Liver (tissue), 3 donors: Measurements from ENCODE around the gene ACYP2.

Experiments
- EGR1 ChIP-seq, 2 donors: IDR thresholded peaks; 2 replicates each; pipeline ENCODE4 v1.6.1; 2016 to 2018; ENCODE audit warnings: antibody characterized with exemption in 2 of 2, low read depth in 2 of 2
- GABPA ChIP-seq, 2 donors: IDR thresholded peaks in 1 of 2; conservative IDR thresholded peaks in 1 of 2; 2 replicates each; pipeline ENCODE4 v1.6.1; 2016; ENCODE audit warnings: antibody characterized with exemption in 2 of 2, mild to moderate bottlenecking in 1 of 2, moderate library complexity in 1 of 2
- HNF4G ChIP-seq: IDR thresholded peaks from 2 replicates; pipeline ENCODE4 v1.6.1; 2016; ENCODE audit warnings: antibody characterized with exemption
- JUND ChIP-seq, 2 donors: IDR thresholded peaks; 2 replicates each; pipeline ENCODE4 v1.6.1; 2016; ENCODE audit warnings: antibody characterized with exemption in 2 of 2
- NR2F2 ChIP-seq: IDR thresholded peaks from 2 replicates; pipeline ENCODE4 v1.6.1; 2016; ENCODE audit warnings: antibody characterized with exemption
- RAD21 ChIP-seq, 2 donors: IDR thresholded peaks; 2 replicates each; pipeline ENCODE4 v1.6.1; 2016; ENCODE audit warnings: antibody characterized with exemption in 2 of 2, mild to moderate bottlenecking in 2 of 2
- RXRA ChIP-seq, 2 donors: IDR thresholded peaks; 2 replicates each; pipeline ENCODE4 v1.6.1; 2017 to 2018; ENCODE audit warnings: antibody characterized with exemption in 2 of 2, mild to moderate bottlenecking in 1 of 2
- TAF1 ChIP-seq: conservative IDR thresholded peaks from 2 replicates; pipeline ENCODE4 v1.6.1; 2016; ENCODE audit warnings: antibody characterized with exemption, mild to moderate bottlenecking
- YY1 ChIP-seq: IDR thresholded peaks from 2 replicates; pipeline ENCODE4 v1.6.1; 2016; ENCODE audit warnings: antibody characterized with exemption, mild to moderate bottlenecking
- TF ChIP-seq, protein P1 (sequence below): fragments of 150-350 bp; IDR thresholded peaks from 2 replicates; pipeline ENCODE4 v1.5.1; 2017; ENCODE audit warnings: improper control_type of control experiment, low read depth, low read length; ENCODE audit not compliant: missing input control
- TF ChIP-seq, protein P2 (sequence below): IDR thresholded peaks from 2 replicates; pipeline ENCODE4 v1.6.1; 2016; ENCODE audit warnings: antibody characterized with exemption
- TF ChIP-seq, protein P3 (sequence below): IDR thresholded peaks from 2 replicates; pipeline ENCODE4 v1.6.1; 2016; ENCODE audit warnings: antibody characterized with exemption
- TF ChIP-seq, protein P4 (sequence below): IDR thresholded peaks from 2 replicates; pipeline ENCODE4 v1.6.1; 2016; ENCODE audit warnings: antibody characterized with exemption, mild to moderate bottlenecking
- TF ChIP-seq, protein P5 (sequence below): IDR thresholded peaks from 2 replicates; pipeline ENCODE4 v1.6.1; 2016; ENCODE audit warnings: antibody characterized with exemption
- donor health status: healthy.
- donor health status: healthy.

DNA sequence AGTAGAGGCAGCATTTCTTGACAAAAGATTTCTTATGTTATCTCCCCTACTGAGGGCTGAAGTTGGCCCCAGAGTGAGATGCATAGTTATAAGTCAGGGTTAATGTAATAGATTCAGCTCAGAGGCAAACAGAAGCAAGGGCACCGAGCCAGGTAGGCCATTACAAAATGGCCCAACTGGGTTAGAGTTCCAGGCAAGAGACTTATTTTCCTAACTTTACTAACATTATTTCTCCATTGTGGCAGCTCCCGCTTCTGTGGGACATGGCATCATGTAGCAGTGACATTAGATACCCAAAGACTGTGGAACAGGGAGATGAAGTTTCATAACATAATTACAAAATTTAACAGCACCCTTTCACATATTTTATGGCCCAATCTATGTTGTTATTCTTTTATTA is 113.5 kb downstream of the ACYP2 start:
- no peak for TF ChIP-seq TAF1
- TF ChIP-seq, protein P1, sequence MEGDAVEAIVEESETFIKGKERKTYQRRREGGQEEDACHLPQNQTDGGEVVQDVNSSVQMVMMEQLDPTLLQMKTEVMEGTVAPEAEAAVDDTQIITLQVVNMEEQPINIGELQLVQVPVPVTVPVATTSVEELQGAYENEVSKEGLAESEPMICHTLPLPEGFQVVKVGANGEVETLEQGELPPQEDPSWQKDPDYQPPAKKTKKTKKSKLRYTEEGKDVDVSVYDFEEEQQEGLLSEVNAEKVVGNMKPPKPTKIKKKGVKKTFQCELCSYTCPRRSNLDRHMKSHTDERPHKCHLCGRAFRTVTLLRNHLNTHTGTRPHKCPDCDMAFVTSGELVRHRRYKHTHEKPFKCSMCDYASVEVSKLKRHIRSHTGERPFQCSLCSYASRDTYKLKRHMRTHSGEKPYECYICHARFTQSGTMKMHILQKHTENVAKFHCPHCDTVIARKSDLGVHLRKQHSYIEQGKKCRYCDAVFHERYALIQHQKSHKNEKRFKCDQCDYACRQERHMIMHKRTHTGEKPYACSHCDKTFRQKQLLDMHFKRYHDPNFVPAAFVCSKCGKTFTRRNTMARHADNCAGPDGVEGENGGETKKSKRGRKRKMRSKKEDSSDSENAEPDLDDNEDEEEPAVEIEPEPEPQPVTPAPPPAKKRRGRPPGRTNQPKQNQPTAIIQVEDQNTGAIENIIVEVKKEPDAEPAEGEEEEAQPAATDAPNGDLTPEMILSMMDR = no peak
- TF ChIP-seq RXRA (IDR thresholded peaks at IDR 0.05) = no peak
- TF ChIP-seq GABPA (IDR thresholded peaks at IDR 0.05 in 1 of 2, conservative IDR thresholded peaks at IDR 0.05 in 1 of 2) = no peak
- TF ChIP-seq, protein P2, sequence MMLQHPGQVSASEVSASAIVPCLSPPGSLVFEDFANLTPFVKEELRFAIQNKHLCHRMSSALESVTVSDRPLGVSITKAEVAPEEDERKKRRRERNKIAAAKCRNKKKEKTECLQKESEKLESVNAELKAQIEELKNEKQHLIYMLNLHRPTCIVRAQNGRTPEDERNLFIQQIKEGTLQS = no peak
- TF ChIP-seq JUND (IDR thresholded peaks at IDR 0.05) = no peak
- no peak for TF ChIP-seq RAD21 (IDR thresholded peaks at IDR 0.05)
- TF ChIP-seq HNF4G = no peak
- TF ChIP-seq, protein P3, sequence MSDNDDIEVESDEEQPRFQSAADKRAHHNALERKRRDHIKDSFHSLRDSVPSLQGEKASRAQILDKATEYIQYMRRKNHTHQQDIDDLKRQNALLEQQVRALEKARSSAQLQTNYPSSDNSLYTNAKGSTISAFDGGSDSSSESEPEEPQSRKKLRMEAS = no peak
- TF ChIP-seq YY1 = peak; percentile 26
- TF ChIP-seq, protein P4, sequence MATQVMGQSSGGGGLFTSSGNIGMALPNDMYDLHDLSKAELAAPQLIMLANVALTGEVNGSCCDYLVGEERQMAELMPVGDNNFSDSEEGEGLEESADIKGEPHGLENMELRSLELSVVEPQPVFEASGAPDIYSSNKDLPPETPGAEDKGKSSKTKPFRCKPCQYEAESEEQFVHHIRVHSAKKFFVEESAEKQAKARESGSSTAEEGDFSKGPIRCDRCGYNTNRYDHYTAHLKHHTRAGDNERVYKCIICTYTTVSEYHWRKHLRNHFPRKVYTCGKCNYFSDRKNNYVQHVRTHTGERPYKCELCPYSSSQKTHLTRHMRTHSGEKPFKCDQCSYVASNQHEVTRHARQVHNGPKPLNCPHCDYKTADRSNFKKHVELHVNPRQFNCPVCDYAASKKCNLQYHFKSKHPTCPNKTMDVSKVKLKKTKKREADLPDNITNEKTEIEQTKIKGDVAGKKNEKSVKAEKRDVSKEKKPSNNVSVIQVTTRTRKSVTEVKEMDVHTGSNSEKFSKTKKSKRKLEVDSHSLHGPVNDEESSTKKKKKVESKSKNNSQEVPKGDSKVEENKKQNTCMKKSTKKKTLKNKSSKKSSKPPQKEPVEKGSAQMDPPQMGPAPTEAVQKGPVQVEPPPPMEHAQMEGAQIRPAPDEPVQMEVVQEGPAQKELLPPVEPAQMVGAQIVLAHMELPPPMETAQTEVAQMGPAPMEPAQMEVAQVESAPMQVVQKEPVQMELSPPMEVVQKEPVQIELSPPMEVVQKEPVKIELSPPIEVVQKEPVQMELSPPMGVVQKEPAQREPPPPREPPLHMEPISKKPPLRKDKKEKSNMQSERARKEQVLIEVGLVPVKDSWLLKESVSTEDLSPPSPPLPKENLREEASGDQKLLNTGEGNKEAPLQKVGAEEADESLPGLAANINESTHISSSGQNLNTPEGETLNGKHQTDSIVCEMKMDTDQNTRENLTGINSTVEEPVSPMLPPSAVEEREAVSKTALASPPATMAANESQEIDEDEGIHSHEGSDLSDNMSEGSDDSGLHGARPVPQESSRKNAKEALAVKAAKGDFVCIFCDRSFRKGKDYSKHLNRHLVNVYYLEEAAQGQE = no peak
- no peak for TF ChIP-seq EGR1 (IDR thresholded peaks at IDR 0.05; ENCODE audit: low read depth in 2 of 2)
- no peak for TF ChIP-seq NR2F2
- TF ChIP-seq, protein P5, sequence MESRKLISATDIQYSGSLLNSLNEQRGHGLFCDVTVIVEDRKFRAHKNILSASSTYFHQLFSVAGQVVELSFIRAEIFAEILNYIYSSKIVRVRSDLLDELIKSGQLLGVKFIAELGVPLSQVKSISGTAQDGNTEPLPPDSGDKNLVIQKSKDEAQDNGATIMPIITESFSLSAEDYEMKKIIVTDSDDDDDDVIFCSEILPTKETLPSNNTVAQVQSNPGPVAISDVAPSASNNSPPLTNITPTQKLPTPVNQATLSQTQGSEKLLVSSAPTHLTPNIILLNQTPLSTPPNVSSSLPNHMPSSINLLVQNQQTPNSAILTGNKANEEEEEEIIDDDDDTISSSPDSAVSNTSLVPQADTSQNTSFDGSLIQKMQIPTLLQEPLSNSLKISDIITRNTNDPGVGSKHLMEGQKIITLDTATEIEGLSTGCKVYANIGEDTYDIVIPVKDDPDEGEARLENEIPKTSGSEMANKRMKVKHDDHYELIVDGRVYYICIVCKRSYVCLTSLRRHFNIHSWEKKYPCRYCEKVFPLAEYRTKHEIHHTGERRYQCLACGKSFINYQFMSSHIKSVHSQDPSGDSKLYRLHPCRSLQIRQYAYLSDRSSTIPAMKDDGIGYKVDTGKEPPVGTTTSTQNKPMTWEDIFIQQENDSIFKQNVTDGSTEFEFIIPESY = no peak
